ENCODE measurements around the gene PLEKHO2. TPM values are rescaled to one million over a fixed set of nuclear protein-coding genes. Genes with fewer than 3 reads are reported as not detected.

The PLEKHO2 gene
- total and polyA plus RNA-seq, 10 of the 15 experiments (the other 5 are each of a cell fraction or from before 2014, with no cell fraction given): 1.4 to 25.6 (median 20.5) TPM

DNA sequence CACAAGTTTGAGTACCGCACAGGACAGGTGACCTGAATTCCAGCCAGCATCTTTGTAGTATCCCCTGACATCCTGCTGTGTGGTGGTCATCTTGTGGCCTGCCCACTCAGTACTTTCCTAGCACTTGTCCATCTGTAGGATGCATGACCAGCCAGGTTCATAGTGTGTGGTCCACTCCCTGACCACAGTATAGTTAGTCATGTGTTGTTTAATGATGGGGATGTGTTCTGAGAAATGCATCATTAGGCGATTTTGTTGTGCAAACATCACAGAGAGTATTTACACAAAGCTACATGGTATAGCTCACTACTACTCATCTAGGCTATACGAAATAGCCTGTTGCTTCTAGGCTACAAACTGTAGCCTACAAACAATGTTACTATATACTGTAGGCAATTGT is 49.4 kb upstream of the PLEKHO2 start:
- no peaks in the 10 kb centered on the region for H3K9me3 ChIP-seq (replicated peaks; ENCODE audit: control insufficient read depth, insufficient read depth, low read length)
- no peak overlapping the region for H3K27ac ChIP-seq (ENCODE audit: control insufficient read depth, insufficient read depth)
- FAIRE-seq (no peak), ATAC-seq (no peak), DNase-seq (ENCODE audit: low read depth, low spot score) (no peak)
- H4K20me1 ChIP-seq (ENCODE audit: control insufficient read depth, insufficient read depth): no peaks in the 10 kb centered on the region
- no peaks in the 10 kb centered on the region for H3K79me2 ChIP-seq (ENCODE audit: control insufficient read depth, insufficient read depth, low read length)
- intact Hi-C loops (cut with micrococcal nuclease; ENCODE audit: unreplicated experiment): no loop called here
- H3K4me3 ChIP-seq: no peak overlapping the region
- RAD21 ChIA-PET (ENCODE audit: unreplicated experiment): no interaction called here
- in situ Hi-C loops (cut with MboI): no loop called here
- no peaks in the 10 kb centered on the region for H3K36me3 ChIP-seq (ENCODE audit: control insufficient read depth in 2 of 2, insufficient read depth in 2 of 2, low read length in 1 of 2)
- CTCF ChIA-PET: interaction anchor here (0.8 to 1.5 kb wide), 3 partner anchors 10 to 102 kb away, joined by 3 to 5 read pairs (median 5); no protein-coding TSS in a partner anchor
- POLR2A ChIA-PET: interaction anchor here (0.6 to 0.7 kb wide), 2 partner anchors 102 to 113 kb away, joined by 3 read pairs; no protein-coding TSS in a partner anchor
- no TSS peak for BruUV-seq (replicated peaks)
- H3K9ac ChIP-seq (ENCODE audit: control insufficient read depth, insufficient read depth, low read length): no peak overlapping the region
- SMC1A ChIA-PET (ENCODE audit: uncharacterized antibody, unreplicated experiment): interaction anchor here (0.7 to 1.4 kb wide), 3 partner anchors 10 to 205 kb away, joined by 3 read pairs; no protein-coding TSS in a partner anchor
- no peak overlapping the region for H3K4me2 ChIP-seq (ENCODE audit: control insufficient read depth, insufficient read depth)
- H2AFZ ChIP-seq (ENCODE audit: control insufficient read depth, low read depth, low read length): no peak overlapping the region
- no peaks in the 10 kb centered on the region for H3K4me1 ChIP-seq (ENCODE audit: control insufficient read depth, insufficient read depth, low read length)
- H3K27me3 ChIP-seq (replicated peaks in 1 of 2; ENCODE audit: control insufficient read depth in 2 of 2, insufficient read depth in 2 of 2, low read length in 1 of 2): no peaks in the 10 kb centered on the region
- 29% methylated on average over 3 of the region's 3 CpGs for WGBS (ENCODE audit: insufficient coverage, insufficient replicate concordance, low lambda C conversion rate, missing lambda C conversion rate)
- TF ChIP-seq ZBTB4 (CRISPR knock-in tag; IDR thresholded peaks at IDR 0.05) (no peak), POU2F2 (IDR thresholded peaks at IDR 0.05; ENCODE audit: borderline replicate concordance, low read depth, low read length) (no peak), SPI1 (IDR thresholded peaks at IDR 0.05; ENCODE audit: borderline replicate concordance, insufficient read depth, low read depth, low read length) (no peak), NR2C1 (IDR thresholded peaks at IDR 0.05) (no peak), BMI1 (IDR thresholded peaks at IDR 0.05; ENCODE audit: borderline replicate concordance) (no peak), CREB1 (IDR thresholded peaks at IDR 0.05; ENCODE audit: low read depth) (no peak), SRF (IDR thresholded peaks at IDR 0.05; ENCODE audit: low read depth in 2 of 2, low read length in 2 of 2) (no peak), RCOR1 (conservative IDR thresholded peaks at IDR 0.05; ENCODE audit: low read depth, low read length) (no peak), ZNF207 (IDR thresholded peaks at IDR 0.05; ENCODE audit: borderline replicate concordance) (no peak), IKZF1 (conservative IDR thresholded peaks at IDR 0.05) (no peak), RBBP5 (conservative IDR thresholded peaks at IDR 0.05) (no peak), PML (IDR thresholded peaks at IDR 0.05; ENCODE audit: low read length) (no peak), BACH1 (IDR thresholded peaks at IDR 0.05; ENCODE audit: borderline replicate concordance) (no peak), ZBTB33 (IDR thresholded peaks at IDR 0.05) (no peak), BHLHE40 (IDR thresholded peaks at IDR 0.05; ENCODE audit: borderline replicate concordance in 1 of 2, low read depth in 2 of 2, low read length in 1 of 2) (no peak), TCF7 (IDR thresholded peaks at IDR 0.05; ENCODE audit: borderline replicate concordance) (no peak), GATAD2B (conservative IDR thresholded peaks at IDR 0.05; ENCODE audit: low read depth) (no peak), SMAD1 (IDR thresholded peaks at IDR 0.05; ENCODE audit: low read depth, partially characterized antibody) (no peak)
